Hindlimb muscle (tissue), 1 donor: ENCODE measurements around the gene BAZ1A. TPM values are rescaled to one million over a fixed set of nuclear protein-coding genes. Genes with fewer than 3 reads are reported as not detected.
"Not testable (repeated sequence)": the region's sequence is repeated elsewhere in the genome, so short reads cannot be mapped to it uniquely, and the experiment has no call there.

Source experiments
- DNase-seq: peaks from one replicate; pipeline ENCODE4 v3.0.0-alpha.2; 2013
- polyA plus RNA-seq: library from polyadenylated mRNA; unstranded; fragments of 120-200 nt; gene quantifications from one replicate; pipeline ENCODE4 v1.2.1, GENCODE V29; 2013; ENCODE audit not compliant: insufficient read length

BAZ1A gene
- polyA plus RNA-seq, 1 donor, result 20.3 TPM

DNA sequence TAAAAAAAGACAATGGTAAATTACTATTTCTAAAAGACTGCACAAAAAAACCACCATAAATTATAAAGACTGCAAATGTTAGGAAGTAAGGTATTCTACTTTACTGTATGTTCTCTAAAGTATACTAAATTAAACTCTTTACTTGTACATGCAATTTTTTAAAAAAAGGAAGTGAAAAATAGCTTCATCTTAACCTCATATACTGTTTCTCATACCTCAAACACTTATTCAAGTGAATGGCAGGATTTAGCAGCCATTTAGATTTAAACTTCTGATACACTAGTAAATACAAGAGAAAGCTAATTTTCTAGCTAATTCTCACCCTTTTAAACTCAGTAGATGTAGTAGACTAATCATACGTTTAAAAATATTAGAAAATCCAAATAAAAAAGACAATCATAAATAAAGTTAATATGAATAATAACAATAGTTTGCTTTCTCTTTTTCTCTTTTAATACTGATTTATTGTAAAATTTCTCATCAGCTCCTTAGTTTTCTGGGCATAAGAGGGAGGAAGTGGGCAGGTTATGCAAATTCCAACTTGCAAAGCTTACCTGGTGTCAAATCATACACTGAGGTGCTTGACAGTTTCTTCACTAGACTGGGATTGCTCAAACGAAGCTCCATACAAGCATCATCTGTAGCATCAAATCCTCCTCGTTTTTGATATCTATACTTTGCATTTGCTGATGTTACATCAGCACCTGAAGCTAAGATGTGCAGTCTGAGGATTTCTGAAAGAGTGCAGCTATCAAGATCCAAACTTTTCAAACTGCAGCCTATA lies 89.7 kb downstream of the BAZ1A start:
- no peak for DNase-seq

GRCh38 chr14:34782031-34782430 lies 93.1 kb downstream of the BAZ1A start:
- DNase-seq, result no peak

DNA sequence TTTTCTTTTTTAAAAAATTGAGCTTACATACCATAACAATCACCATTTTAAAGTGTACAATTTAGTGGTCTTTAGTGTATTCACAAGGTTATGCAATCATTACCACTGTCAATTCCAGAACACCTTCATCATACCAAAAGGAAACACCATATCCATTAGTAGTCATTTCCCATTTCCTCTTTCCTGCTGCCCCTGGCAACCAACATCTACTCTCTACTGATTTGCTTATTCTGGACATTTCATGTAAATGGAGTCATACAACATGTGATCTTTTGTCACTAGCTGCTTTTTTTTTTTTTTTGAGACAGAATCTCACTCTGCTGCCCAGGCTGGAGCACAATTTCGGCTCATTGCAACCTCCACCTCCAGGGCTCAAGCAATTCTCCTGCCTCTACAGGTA lies 93.9 kb downstream of the BAZ1A start:
- no peak for DNase-seq

DNA sequence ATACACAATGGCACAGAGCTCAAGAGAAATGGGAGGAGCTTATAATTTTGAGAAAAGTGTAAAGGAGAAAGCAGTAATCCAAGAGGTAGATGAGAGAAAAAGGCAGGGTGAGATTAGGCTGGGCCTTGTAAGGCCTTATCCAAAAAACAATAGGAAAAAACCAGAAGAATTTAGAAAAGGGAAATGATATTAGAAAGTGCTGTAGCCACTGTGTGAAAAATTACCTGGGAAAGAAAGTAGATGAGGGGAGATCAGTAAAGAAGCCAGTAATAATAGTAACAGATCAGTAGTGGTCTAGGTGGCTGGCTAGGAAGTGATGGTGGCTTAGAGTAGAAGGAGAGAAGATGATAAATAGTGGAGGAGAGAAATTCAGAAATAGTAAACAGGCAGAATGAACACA lies 94.5 kb downstream of the BAZ1A start:
- no peak for DNase-seq

DNA sequence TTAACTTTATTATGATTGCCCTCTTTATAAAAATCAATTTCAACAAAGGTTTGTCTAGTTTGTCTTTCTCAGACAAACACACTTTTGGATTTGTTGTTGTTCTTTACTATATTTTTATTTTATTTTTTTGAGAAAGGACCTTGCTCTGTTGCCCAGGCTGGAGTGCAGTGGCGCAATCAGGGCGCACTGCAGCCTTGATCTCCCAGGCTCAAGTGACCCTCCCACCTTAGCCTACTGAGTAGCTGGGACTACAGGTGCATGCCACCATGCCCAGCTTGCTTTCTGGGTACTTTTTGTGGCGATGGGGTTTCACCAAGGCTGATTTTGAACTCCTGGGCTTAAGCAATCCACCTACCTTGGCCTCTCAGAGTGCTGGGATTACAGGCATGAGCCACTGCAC lies 96.4 kb downstream of the BAZ1A start:
- no peak for DNase-seq

DNA sequence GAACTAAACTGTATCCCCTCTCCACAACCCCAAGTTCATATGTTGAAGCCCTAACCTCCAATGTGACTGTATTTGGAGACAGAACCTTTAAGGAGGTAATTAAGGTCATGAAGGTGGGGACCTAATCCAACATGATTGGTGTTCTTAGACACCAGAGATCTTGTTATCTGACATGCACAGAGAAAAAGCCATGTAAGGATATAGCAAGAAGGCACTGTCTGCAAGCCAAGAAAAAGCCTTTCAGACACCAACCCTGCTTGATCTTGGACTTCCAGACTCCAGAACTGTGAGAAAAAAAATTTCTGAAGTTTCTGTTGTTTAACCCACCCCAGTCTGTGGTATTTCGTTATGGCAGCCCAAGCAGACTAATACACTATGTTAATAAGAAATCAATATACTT lies 98.5 kb downstream of the BAZ1A start:
- DNase-seq, result no peak

- no peak for DNase-seq
Observed at GRCh38 chr14:34775922-34776321, 99.2 kb downstream of the BAZ1A start.

DNA sequence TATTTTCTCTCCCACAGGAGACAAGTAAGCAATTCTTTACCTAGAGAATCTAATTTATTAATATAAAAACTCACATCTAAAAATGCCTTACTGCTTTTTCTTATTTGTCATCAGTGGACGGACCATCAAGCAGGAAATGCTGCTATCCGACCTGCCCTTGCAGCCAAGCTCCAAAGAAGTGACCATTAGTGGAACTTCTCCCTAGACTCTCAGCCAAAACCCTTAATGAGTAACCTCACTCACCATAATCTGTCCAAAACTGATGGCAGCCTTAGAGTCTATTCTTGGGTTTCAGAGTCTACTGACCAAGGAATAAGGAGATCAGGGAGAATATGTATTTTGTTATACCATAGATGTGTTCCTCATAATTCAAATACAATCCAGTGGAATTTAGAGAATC lies 99.8 kb downstream of the BAZ1A start:
- DNase-seq, result no peak

DNA sequence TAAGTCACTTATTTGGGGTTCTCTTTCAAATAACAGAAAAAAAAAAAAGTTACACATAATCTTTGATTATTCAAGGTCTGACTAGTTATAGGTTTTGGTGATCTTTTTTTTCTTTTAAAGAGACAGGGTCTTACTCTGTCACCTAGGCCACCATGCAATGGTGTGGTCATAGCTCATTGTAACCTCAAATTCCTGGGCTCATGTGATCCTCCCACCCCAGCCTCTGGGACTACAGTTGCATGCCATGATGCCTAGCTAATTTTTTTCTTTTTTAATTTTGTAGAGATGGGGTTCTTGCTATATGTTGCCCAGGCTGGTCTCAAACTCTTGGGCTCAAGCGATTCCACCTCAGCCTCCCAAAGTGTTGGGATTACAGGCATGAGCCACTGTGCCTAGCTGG lies 104.3 kb downstream of the BAZ1A start:
- DNase-seq, result no peak

DNA sequence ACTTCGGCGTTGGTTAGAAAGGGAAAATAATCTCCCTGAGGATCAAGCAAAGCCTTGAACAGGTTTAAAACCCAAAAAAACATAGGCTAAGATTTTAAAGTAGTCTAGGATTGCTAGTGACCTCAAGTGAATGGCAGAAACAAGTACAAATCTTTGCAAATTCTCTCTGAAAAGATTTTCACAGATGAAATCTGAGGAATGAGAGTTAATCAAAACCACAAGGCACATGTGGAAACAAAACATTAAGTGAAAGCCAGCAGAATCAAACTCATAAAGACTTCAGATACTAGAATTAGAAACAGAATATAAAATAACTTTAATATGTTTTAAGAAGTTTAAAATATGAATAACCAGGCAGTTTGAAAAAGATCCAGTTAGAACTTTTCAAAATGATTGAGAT lies 108.6 kb downstream of the BAZ1A start:
- DNase-seq, result no peak

DNA sequence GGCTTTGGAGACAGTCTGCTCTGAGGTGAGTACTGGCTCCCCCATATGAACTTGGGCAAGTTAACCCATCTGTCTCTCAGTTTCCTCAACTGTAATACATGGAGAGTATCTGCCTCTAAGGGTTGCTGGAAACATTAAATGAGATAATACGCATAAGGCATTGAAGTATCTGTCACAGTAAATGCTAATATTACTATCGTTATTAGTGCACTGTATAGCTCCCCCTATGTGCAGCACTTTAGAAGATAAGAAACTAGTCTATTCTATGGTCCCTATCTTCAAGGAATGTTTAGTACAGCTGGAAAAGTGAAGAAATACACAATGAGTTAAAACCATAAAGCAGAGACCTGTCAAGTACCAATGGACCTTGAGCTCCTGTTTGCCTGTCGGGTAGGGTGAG lies 109.1 kb downstream of the BAZ1A start:
- no peak for DNase-seq

DNA sequence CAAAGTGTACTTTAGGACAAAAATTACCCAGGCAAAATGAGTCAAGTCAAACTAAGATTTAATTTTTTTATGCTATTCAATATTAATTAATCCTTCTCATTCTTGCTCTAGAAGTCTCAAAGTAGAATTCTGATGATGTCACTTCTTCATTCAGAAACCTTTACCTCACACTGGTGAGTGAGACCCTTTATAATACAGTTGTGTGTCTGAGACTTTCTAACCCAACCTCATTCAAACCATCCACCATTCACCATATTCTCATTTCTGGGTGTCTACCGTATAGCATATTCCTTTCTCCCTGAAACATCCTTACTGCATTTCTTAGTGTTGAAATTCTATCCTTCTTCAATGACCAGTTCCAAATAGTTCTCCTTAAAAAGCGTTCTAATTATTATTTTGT lies 119.9 kb downstream of the BAZ1A start:
- no peak for DNase-seq

DNA sequence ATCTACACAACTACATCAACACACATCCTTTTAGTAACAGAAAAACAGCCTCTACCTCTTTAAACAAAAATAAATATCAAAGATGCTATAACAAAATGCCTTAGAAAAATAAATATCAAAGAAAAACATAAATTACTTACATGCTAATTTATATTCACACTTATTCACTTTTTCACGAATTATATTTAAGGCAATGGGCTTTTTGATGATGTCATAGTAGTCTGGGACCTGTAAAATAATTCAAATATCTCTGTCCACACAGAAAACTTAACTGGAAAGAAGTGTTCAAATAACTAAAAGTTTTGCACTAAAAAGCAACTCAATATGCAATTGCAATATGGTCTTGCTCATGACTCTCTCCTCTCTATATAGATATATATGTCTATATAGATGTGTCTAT lies 120.5 kb downstream of the BAZ1A start:
- no peak for DNase-seq

DNA sequence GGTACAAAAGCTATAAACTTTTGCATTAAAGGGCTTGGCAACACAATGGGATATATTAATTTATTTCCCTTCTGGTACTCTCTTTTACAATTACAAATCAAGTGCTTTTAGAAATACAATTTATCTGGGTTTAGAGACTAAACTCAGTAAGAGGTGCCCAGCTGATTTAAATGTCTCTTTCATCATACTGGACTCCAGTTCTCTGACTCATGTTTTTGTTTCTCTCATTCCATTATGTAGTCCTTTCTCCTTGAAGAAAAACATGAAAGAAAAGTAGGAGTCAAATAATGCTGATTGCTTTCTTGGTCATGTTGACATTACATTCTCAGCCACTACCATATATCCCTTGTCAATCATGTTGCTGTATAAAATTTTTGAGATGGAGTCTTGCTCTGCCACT lies 124.5 kb downstream of the BAZ1A start:
- no peak for DNase-seq

DNA sequence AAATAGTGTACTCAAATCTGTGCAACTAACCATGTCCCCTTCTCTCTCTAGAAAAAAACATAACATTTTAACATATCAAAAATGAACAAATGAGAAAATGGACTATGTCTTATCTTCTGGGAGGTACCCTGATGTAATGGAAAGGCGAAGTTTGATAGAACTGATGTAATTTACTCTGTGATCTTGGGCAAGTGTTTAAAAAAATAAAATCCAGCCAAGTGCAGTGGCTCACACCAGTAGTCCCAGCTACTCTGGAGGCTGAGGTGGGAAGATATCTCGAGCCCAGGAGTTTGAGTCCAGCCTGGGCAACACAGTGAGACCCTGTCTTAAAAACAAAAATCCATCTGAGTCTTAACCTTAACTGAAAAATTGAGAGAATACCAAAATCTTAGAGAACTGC lies 124.9 kb downstream of the BAZ1A start:
- DNase-seq, result no peak

GRCh38 chr14:34749408-34749807 lies 125.8 kb downstream of the BAZ1A start:
- no peak for DNase-seq

DNA sequence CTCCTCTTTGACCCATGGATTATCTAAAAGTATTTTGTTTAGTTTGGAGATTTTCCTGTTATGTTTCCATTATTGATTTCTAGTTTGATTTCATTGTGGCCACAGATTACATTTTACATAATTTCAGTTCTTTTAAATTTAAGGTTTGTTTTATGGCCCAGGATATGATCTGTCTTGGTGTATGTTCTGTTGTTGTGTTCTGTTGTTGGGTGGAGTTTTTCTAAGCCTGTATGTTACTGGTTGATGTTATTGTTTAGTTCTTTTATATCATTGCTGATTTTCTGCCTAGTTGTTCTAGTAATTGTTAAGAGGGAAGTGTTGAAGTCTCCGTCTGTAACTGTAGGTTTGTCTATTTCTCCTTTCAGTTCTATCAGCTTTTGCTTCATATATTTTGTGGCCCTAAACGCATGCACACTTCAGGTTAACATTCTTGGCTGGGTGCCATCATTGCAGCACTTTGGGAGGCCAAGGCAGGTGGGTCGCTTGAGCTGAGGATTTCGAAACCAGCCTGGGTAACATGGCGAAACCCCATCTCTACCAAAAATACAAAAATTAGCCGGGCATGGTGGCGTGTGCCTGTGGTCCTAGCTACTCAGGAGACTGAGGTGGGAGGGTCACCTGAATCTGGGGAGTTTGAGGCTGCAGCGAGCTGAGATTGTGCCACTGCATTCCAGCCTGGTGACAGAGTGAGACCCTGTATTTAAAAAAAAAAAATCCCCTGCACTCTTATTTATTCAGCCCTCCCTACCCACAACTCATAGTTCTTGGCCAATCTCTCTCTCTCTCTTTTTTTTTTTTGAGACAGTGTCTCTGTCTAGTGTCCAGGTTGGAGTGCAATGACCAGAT lies 132.7 kb downstream of the BAZ1A start:
- DNase-seq, result no peak

DNA sequence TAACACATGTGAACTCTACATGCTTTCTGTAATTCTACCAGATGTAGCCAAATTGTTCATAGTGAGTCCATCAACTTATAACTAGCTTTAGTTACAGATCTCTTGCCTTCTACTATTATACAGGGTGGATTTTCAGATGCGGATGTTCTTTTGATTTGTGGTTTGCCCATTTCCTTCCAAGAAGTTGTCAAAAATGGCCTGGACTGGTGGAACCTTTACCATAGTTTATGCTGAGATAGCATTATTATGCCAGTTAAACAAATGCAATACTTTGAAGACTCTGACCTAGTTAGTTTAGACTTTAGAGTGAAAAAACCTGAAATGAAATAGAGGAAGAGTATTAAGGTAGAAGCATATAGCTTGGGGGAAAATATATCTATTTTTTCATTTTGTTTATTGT lies 133.3 kb downstream of the BAZ1A start:
- no peak for DNase-seq

- not testable (repeated sequence) for DNase-seq
Observed at GRCh38 chr14:34740139-34740538, 135.0 kb downstream of the BAZ1A start.

- not testable (repeated sequence) for DNase-seq
Observed at GRCh38 chr14:34737079-34737478, 138.1 kb downstream of the BAZ1A start.

GRCh38 chr14:34733245-34733644 lies 141.9 kb downstream of the BAZ1A start:
- DNase-seq, result no peak

GRCh38 chr14:34732802-34733201 lies 142.4 kb downstream of the BAZ1A start:
- no peak for DNase-seq

DNA sequence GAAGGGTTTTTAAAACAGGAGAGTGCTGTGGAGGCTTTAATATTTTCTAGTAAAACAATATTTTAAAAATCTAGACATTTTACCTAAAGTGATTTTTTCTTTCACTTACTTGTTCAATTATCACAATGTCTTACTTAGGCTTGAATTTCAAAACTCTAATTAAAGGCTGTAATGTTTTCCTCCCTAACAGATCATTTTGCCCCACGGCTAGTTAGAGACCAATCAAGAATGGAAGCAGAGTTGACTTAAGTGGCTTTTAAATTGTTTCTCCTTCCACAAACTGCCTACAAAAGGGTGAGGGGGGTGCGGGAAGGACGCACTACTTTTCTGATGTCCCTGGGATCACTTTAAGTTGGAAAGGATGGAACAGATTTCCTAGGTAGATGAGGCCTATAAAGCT lies 151.3 kb downstream of the BAZ1A start:
- no peak for DNase-seq
